CD4-positive, alpha-beta T cell treated with Interferon gamma for 1 hour (primary cell): Measurements from ENCODE around the gene EXD2.
"Not testable (repeated sequence)": the region's sequence is repeated elsewhere in the genome, so short reads cannot be mapped to it uniquely, and the experiment has no call there.

Experiments used
- DNase-seq: peaks from one replicate; pipeline ENCODE4 v3.0.0-alpha.2; 2020

The EXD2 gene

DNA sequence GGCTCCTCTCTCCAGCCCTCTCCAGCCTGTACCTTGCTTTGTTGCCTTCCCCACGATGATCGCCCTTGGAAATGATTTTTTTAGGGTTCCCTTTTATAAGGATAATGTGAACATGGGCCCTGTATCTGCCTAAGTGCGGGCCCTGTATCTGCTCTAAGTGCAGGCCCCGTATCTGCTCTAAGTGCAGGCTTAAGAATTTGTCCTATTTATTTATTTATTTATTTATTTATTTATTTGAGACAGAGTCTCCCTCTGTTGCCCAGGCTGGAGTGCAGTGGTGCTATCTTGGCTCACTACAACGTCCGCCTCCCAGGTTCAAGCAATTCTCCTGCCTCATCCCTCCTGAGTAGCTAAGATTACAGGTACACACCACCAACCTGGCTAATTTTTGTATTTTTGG, 91.2 kb downstream of the EXD2 start:
- no peak for DNase-seq

DNA sequence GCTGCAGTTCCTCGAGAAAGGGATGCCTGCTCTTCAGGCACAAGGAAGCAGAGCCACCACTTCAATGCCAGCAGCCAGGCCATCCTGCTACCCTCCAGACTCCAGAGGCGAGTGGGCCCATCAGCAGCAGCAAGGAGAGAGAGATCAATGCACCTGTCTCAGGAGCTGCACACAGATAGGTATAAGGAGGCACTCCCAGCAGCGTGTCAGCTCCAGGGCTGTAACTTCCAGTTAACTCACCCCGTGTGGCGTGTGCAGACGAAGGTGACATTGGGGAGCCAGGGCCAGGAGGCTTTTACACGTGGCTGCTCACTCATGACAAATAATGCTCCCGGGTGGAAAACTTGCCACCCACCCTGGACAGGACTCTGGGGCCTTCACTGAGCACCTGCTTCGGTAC, 92.9 kb downstream of the EXD2 start:
- DNase-seq: no peak

DNA sequence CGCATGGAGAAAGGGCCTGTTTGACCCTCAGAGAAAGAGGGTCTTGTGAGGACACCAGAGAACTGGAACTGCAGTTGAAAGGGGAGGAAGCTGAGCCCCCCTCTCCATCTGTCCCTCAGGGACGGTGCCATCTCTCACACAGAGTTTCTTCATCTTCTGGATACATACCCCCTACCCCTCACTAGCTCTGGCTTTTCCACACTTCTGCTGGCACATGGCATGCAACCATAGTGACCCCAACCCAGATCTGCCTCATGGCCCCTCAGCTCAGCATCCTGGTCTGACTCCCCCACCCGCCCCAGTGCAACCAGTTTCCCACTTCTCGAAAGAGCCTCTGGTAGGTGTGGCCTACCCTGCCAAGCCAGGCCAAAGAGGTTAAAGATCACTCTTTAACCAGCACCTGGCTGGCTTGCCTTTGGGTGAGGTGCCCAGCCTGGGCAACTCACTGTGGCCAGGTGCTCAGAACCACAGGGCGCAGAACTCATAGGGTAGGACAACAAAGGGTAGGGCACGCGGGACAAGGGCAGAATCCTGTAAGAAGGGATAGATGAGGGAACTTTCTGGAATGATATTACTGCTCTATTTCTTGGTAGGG, 94.5 kb downstream of the EXD2 start:
- DNase-seq: no peak

DNA sequence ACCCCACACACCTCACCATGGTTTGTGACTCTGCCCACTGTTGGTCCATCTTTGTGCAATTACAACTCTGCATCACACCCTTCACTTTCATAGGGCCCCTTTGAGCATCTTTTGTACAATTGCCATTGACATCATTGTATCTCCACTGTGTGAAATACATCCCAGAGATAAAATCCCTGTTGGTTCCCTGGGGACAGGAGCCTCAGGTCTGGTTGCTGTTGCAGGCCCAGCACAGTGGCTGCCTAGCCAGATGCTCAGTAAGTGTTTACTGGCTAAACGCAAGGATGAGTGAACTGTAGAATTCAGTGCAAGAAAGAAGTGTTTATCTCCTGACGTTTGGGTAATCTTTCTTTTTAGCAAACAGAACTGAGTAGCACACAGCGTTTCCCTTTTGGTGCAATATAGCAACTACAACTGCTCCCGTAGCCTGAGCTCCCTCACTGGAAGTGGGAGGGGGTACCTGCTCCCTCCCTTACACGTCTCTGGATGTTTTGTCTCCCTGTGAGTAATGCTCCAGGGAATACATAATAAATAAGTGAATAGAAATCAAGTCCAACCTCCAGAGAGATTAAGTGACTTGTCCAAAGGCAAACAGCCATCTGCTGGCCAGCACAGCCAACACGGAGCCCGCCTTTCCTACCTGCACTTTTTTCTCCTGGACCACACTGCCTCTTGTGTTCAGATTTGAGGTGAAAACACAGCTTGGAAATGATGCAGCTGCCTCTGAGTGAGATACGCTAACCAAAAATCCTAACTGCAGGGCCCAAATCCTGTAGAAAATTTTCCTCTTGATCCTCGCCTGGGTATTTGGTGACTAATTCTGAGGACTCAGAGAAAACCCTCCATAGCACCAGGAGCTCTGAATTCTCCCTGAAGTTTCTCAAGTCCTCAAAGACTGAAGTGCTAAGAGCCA, 96.1 kb downstream of the EXD2 start:
- no peak for DNase-seq

DNA sequence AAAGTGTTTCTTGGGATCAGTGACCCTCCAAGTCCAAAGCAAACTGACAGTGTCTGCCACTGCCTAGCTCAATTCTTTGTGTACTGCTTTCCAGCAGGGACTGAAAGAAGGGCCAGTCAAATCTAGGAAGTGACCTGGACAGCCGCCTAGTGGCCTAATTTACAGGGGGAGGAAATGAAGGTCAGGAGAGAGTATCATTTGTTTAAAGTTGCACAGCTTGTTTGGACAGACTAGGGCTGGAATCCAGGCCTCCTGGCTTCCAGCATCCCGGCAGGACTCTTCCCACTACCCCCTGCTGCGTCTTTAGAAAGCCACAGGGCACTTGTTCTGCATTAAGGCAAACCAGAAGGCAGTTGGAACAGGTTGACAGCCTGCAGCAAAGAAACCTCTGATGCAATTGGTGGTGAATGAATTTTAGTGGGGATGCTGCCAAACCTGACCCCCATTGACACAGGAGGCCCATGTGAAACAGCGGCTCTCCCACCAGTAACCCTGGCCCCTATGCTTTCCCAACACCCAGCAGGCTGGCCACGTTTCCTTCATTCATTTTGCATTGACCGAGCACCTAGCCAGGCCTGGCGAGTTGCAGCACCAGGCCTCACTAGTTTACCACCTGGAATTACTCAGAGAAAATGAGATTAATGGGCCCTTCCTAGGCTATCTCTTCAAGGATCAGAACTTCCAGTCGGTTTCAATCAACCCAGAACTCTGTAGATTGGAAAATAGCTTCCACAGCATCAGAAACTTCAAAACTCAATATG, 96.9 kb downstream of the EXD2 start:
- DNase-seq: no peak

DNA sequence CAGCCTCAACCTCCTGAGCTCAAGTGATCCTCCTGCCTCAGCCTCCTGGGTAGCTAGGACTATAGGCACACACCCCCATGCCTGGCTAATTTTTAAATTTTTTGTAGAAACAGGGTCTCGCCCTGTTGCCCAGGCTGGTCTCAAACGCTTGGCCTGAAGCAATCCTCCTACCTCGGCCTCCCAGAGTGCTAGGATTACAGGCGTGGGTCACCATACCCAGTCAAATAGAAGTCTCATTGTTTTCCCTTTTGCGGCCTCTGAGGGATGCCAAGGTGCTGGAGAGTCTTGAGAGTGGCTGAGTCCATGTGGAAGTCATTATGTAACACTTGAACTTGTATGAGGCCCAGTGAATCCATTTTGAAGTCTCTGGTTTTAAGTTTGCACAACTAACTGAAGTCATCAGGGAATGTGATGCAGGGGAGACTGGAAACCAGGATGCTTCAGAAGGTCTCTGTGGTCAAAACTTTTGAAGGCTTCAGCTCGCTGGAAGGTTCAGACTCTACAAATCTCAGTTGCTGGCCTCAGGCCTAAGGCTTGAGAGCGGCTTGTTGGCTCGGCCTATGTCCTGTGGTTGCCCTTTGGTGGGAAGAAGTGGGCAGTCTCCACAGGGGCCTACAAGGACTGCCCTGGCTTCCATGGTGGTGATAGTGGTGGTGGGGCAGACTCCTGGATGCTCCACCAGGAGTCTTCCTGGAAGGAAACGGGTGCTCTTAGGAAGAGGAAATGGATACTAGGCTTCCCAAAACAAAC, 97.8 kb downstream of the EXD2 start:
- no peak for DNase-seq

DNA sequence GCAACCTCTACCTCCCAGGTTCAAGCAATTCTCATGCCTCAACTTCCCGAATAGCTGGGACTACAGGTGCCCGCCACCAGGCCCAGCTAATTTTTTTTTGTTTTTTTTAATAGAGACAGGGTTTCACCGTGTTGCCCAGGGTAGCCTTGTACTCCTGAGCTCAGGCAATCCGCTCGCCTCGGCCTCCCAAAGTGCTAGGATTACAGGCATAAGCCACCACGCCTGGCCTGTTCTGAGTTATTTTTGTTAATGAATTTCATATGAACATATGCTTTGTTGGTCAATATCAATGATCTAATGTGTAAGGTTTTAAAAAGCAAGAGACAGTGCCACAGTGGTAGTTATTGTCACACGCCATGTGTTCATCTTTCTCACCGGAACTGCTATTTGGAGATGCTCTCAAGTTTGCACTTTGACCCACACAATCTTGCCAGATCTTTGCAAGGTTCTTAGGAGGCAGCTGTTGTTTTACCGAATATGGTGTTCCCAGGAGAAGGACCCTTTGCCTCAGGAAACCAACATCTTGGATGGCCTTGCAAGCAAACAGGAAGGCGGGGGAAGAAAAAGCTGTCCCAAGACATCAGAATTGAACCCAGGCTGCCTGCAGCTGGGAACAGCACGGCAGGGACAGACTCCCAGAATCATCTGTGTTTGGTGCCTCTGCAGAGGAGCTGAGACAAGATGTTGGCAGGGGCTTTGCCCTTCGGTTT, 98.7 kb downstream of the EXD2 start:
- DNase-seq: no peak

DNA sequence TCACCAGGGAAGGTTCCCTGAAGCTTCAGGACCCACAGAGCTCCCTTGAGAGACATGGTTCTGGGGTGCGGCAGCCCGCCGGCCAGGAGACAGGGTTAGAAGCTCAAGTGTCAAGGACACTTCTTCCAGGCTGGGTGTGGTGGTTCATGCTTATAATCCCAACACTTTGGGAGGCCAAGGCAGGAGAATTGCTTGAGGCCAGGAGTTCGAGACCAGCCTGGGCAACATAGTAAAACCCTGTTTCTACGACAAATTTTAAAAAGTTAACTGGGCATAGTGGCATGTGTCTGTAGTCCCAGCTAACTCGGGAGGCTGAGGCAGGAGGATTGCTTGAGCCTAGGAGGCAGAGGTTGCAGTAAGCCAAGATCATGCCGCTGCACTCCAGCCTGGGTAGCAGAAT, 99.6 kb downstream of the EXD2 start:
- DNase-seq: not testable (repeated sequence)

DNA sequence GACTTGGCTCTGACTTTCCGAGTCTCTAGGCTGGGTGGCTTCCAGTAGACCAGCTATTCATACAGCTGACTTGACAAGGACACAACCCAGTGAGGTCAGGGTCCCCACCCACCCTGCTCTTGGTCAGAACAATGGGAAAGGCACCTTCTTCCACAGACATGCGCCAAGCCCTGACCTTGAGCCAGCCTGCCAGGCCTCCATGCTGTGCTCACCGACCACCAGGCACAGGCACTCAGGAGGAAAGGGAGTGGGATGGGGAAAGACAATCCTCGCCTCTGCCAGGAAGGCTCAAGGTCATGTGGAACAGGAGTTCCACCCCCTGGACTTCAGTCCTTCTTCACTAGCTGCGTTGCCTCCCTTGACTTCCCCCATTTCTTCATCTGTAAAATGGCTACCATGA, 100.1 kb downstream of the EXD2 start:
- DNase-seq: no peak

DNA sequence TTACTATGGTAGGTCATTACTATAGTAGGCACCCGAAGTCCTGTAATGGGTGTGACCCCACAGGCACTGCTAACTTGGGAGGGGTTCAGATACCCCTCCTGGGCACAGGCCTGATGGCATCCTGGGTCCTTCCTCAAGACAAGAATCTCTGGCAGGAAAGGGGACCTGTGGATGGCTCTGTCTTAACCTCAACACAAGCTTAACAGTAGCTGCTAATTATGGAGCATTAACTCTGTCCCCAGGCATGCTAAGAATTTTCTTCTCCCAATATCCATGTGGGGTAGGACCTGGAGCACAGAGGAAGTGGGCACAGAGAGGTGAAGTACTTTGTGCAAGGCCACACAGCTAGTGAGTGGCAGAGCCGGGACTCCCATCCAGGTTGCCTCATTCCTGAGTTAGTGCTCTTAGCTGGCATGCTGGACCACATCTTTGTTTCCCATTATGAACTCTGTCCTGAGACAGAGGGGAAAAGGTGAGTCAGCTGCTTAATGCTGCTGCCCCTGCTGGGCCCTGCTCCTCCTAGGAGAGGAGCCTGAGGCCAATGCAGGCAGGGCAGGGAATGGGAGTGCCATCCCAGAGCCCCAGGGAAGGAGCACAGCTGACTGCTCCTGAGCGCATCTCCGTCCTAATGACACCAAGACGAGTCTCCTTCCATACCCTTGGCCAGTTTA, 100.7 kb downstream of the EXD2 start:
- DNase-seq: no peak
